Activated T-cell treated with anti-CD3 and anti-CD28 coated beads for 24 hours (primary cell): ENCODE data around the gene CNTF.

Source experiments
- DNase-seq: peaks from one replicate; pipeline ENCODE4 v3.0.0-alpha.2; 2020; ENCODE audit warnings: low read depth

Gene CNTF

DNA sequence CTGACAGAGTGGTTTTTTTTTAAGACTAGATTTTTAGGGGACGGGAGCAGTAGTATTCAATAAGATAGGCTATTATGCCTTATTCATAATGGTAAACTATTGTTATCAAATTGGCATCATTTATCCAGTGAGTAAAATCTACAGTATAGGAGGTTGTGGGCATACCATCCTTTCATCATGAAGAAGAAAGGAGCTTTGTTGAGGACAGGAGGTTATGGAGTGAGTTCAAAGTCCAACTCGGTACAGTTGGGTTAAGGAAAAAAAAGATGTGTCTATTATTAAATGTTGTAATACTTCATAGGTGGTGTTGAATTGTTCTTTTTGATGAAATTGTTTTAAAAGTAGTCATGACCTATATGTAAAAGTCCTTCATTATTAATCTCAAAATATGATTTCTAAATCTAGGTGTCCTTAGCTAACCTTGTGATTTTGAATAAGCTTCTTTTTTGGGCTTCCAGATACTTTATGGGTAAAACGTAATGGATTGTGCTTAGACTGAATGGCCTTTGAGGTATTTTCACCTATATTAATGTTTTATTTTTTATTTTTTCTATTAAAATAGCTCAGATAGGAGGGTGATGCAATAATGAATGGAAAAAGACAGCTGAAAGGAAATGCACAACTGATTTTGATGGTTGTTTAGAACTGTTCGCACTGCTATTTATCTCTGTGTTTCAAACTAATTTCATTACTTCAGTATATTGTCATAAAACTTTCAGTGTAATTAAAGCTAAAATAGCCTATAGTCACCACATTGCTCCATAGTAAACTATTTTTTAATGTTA is 15.3 kb upstream of the CNTF start:
- no peak for DNase-seq

DNA sequence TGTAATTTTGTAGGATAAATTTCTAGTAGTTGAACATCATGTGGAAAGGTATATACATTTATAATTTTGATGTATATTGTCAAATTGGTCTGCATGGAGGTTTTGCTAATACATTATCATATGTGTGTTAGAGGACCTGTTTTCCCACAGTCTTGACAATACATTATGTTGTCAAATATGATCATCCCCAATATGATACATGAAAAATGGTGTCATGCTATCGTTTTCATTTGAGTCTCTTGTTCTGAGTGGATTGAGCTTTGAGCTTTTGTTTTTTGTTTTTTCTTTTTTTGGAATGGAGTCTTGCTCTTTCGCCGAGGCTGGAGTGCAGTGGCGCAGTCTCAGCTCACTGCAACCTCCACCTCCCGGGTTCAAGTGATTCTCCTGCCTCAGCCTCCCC is 14.1 kb upstream of the CNTF start:
- DNase-seq = no peak

DNA sequence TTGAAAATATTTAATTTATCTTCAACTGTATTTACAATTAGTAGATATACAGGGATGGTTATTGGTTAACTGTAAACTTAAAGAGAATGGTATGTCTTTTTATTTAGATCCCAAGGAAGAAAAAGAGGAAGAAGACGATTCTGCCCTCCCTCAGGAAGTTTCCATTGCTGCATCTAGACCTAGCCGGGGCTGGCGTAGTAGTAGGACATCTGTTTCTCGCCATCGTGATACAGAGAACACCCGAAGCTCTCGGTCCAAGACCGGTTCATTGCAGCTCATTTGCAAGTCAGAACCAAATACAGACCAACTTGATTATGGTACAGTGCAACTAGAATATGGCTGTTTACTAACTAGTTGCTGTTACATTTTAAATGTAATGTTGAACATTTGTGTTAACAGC is 12.7 kb upstream of the CNTF start:
- DNase-seq = no peak

DNA sequence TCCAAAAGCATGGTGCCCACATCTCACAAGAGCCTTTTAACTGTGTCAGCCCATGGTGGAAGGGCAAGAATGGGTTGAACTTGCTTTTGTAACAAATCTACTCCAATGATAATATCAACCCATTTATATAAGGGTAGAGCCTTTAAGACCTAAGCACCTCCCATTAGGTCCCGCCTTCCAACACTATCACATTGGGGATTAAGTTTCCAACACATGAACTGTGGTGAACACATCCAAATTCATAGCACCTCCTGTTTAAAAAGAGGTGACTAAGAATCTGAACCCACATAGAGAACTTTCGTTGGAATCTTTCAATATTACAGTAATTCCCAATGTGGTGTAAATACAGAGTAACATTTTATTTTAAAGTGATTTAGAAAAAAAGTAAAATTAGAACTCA is 9.2 kb upstream of the CNTF start:
- DNase-seq = no peak

DNA sequence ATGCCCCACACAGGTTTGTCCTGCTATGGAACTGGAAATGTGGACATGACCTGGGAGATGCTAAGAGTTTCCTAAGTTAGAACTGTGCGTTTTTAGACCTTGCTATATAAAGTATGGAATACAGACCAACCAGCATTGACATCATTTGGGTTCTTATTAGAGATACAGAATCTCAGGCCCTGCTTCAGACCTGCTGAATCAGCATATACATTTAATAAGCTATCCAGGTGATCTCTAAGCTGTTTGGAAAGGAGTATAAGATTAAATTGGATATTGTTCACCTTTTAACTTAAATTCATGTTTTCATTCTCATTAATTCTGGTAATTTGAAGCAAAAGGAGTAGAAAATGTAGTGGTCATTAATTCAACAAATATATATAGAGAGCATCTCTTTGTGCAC is 6.9 kb upstream of the CNTF start:
- DNase-seq = no peak

DNA sequence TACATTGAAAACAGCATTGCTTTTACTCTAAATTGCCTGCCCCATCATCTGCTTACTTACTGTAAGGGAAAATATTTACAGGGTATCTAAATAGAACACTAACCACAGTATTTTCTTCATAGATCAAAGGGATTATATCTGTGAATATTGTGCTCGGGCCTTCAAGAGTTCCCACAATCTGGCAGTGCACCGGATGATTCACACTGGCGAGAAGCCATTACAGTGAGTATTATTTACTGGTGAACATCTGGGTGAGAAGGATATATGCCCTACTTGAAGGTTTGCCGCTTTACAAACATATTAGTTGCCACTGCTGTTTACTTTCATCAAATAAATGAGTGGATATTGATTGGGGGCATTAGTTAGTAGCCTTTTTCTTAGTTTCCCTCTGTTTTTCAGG is 5.9 kb upstream of the CNTF start:
- no peak for DNase-seq

DNA sequence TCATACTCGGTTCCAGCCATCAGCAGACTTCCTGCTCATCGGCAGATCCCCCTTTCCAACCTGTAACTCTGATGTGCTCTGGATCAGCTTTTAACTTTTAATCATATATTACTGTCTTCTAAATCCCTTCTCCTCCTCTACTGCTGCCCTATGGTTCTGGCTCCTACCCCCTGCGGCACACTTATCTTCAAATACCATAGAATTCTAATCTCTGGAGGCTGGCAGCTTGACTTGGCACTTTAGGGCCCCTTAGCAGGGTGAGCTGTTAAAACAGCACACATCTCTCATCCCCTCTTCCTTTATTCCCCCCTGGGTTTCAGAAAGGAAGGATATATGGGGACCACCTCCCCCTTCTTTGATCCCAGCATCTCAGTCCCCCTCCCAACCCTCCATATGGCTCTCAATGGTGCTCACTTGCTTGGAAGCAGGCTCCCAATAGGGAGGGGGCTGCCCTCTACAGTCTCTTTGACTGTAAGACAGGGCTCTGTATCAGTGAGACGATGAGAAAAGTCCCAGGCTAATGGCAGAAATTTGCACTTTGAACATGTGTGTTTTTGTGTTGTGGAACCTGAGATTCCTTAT is 4.4 kb upstream of the CNTF start:
- DNase-seq = no peak

DNA sequence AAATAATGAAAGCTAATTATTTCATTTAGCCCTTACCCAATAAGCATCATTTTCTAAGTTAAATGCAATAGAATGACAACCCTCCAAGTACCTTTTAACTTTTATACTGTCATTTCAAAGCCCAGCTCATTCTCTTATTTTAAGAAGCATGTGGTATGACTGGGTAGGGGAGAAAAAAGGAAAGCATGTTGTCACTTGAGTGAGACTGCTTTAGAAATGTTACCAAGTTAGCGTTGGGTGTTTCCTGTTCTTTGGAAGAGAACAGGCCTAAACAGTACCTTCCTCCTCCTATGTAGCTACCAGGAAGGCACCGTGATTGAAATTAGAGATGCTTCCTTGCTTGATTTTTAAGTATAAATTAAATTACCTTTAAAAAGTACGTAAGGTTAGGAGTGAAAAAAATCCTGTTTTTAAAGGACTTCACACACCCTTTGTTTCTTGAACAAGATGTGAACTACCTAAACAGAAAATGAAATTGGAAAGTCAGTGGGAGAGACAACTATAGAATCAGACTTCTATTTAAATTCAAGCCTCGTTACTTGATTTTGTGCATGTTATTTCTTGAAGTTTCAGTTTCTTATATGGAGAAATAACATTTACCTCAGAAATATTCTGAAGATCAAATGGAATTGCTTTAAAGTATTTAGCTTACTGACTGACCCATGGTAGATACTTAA is 741 bp upstream of the CNTF start:
- no peak for DNase-seq

DNA sequence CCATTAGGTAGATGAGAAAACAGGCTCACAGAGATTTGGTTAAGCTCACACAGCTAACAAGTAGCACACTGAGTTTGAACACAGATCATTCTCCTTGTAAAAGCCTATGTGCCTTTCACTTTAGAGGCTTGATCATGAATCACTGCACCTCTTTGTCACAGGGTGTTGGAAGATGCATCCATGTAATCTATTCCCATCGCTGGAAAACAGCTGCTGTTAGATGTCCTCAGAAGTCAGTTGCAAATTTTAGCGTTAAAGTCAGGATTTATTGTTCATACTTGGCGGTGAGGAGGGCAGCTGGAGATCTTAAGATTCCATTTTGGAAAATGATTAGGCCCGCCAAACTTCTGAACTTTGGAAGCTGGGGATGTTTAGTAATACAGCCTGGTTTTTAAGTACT is 2.6 kb downstream of the CNTF start:
- no peak for DNase-seq

DNA sequence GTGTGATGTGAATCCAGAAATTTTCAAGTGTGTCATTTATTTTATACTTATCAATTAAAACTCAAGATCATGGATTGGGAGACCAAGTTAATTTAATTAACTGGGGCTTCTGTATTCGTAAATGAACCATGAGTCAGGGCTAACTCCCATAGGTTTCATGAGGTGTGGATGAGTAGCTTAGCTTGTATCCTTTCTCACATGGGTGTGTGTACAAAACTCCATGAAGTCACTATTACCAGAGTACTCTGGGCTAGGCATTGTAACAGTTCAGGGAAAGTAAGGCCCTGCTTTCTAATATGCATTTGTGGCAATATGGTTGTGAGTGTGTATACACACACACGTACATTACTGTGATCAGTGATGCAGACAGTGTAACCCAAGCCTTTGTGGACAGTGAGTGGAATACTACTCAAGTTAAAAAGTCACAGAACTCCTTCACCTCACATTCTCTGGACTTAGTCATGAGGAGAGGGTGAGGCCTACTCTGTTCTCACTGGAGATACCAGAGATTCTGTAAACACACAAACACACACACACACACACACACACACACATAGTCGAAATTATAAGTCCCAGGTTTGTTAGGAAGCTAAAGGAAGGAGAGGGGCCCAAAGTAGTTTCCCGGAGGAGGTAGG is 3.5 kb downstream of the CNTF start:
- no peak for DNase-seq

DNA sequence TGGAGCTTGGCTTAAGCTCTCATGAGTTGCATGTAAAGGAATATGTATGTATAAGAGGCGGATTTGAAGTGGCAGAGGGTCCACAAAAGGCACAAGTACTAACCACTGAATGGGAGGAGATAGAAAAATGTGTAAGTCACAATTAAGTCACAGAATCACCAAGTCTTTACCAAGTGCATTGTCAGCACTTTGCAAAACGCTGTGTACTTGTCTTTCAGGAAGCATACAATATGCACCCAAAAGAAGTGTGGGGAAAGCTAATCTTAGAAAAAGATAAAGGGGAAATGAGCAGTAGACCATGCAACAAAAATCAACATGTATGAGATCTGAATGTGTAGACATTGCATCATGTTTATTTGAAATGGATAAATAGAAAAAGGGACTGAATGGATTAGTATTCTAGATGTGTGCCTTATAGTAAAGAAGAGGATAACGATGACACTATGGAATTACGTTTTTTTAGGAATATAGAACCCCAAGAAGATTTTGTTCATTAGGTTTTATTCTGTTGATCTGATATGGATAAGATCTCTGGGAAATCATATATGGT is 4.5 kb downstream of the CNTF start:
- DNase-seq = no peak

DNA sequence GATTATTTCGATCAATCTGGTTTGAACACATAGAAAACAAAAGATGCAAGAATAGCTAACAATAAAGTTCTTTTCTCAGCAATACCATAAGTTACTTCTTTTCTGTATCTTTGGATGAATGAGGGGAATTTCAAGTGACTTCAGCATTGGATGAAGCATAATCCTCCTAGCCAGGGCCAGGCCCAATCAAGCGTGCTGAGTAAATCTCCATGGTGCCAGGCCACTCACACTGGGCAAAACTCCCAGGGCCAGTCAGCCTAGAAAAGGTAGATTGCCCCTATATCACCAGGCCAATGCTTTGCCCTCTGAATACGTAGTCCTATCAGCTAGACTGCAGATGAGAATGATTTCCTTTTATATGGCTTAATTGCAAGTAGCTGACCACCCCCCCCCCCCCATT is 6.0 kb downstream of the CNTF start:
- DNase-seq = no peak

DNA sequence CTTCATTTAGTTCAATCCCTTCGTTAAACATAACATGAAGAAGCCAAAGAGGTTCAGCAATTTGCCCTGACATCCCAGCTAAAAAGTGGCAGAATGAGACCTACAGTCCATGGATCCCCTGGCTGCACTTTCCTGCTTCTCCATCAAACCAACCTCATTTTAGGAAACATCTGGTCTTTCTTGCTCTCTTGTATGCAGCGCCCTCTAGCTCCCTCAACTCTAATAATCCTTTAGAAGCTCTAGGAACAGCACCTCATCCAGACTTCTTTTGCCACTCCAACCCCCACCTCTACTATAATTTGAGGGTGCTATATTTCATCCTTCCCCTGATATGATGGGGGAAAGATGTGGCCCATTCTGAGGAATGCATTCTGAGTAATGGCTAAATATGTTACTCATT is 7.4 kb downstream of the CNTF start:
- DNase-seq = no peak

DNA sequence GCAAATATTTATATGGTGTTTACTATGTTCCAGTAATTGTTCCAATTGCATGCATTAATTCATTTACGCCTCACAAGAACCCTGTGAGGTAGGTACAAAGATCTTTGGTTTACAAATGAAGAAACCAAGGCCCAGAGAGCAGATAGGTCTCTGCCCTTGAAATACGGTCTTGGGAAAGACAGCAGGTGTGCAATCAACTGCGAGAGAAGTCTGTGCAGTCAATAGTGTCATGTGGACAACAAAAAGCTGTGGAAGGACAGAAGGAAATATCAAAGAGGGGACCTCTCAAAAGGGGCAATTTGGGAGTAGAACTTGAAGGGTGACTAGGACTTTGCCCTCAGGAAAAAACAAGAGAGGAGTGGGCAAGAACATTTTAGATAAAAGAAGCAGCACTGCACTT is 8.9 kb downstream of the CNTF start:
- no peak for DNase-seq

DNA sequence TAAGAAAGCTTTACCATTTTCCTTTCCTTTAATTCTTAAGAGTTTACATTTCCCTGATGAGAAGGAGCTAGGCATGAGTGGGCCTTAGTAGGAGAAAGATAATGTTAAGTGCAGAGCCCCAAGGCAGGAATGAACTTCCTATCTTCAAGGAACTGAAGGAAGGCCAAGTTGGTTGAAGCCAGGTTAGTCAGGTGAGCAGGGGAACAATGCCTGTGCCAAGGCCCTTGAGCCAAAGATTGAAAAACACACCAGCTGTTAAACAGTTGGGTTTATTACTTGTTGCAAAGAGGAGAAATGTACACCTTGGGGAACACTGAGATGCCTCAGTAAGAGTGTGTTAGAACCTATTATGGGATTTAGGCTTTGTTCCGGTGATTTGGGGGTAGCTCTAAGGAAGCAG is 10.0 kb downstream of the CNTF start:
- no peak for DNase-seq

DNA sequence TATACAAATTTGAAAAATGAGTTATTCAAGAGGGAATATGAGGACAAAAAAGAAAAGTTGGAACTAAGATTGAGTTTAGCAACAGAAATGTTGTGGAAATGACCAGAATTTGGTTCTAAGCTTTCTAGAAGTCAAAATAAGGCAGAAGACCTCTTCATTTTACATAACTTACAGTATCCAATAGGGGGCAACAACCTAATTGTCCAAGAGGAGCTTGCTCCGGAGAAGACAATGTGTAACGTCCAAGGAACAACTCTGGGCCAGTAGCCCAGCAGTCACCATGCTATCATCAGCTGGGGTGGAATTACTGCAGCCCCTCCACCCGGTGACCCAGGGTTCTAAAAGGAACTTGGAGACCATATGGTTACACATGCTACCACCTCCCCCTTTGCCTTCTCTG is 14.1 kb downstream of the CNTF start:
- DNase-seq = no peak

DNA sequence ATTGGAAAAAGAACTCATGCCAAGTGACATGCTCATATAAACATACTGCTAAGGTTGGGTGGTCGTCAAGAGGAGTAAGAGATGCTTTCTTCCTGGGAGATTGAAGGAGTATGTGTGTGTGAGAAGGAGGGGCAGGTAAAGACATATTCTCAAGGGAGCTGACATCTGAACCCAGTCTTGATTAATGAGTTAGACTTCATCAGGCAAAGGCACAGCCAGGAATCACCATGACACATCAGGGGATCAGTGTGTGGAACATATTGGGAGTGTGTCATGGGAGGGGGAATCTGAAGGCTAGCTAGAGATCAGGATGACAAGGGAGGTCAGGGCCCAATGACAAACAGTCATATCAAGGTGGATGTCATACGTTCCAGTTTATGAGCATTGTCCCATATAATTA is 14.9 kb downstream of the CNTF start:
- no peak for DNase-seq

DNA sequence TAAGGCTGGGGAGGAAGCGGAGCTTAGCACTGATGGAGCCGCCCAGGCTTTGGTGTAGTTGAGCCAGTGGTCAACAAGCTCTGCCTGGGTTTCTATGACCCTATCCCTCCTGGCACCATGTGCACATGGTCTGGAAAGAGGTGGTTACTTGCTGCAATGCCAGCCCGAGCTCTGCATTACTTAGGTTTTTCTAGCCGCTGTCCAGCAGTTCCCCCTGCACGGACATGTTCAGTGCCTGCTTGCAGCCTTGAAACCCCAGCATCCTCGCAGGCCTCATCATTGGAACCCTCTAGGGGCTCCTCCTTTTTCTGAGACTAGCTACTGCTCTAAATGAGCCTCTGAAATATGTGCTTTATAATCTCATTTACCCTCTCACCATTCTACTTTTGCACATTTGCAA is 16.6 kb downstream of the CNTF start:
- DNase-seq = no peak

DNA sequence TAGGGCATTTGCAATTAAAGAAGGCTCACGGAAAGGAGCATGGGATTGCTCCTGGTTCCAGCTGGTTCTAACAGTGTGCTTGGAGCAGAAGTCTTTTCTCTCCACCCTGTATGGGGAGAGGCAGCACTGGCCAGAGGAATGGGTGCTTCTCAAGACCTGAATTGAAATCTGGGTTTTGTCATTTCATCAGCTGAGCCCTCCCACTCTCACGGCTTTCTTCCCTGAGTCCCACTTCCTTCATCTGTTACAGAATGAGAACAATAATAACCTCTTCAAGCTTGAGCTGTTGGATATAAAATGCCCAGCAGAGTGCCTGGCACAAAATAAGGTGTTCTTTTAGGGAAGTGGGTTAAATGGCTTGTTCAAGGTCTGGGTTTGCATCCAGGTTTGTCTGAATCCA is 17.2 kb downstream of the CNTF start:
- no peak for DNase-seq

DNA sequence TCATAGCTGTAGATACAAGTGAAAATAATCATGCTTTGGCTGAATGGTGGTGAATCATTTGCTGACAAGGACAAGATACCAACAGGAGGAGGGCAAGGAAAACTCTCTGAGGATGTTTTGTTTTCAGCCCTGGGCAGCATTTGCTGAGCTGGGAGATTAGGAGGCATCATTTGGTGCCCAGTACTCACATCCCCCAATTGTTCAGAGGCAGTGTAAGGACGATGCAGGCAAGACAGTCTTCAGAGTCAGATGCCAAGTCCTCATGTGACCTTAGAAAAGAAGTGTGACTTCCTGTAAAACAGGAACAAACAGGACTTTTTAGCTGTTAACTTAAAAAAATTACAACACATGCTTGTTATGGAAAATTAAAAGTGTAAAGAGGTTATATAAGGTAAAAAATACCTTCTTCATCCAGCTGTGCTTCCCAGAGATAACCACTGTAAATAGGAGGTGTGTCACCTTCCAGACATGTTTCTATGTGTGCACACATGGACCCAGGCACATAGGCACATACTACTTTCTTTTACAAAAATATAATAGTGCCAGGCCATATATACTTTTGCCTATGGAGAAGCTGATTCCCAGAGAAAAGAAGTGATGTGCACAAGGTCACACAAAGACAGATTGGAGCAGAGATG is 18.0 kb downstream of the CNTF start:
- DNase-seq = no peak

DNA sequence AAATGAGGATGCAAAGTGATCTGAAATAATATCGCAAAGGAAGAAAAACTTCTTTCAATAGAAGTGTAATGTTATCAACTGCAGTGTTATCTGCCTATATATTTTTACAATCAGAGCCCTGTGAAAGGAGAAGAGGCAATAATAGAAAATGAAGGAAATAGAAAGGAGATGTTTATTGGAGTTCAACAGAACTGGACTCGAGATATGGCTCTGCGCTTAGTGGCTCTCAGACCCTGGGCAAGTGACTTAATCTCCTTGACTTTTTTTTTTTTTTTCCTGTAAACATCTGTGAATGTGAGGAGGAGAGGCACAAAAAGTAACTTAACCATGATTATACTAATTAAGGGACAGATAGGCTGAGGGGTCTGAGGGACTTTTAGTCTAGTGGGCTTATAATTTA is 18.9 kb downstream of the CNTF start:
- DNase-seq = no peak

DNA sequence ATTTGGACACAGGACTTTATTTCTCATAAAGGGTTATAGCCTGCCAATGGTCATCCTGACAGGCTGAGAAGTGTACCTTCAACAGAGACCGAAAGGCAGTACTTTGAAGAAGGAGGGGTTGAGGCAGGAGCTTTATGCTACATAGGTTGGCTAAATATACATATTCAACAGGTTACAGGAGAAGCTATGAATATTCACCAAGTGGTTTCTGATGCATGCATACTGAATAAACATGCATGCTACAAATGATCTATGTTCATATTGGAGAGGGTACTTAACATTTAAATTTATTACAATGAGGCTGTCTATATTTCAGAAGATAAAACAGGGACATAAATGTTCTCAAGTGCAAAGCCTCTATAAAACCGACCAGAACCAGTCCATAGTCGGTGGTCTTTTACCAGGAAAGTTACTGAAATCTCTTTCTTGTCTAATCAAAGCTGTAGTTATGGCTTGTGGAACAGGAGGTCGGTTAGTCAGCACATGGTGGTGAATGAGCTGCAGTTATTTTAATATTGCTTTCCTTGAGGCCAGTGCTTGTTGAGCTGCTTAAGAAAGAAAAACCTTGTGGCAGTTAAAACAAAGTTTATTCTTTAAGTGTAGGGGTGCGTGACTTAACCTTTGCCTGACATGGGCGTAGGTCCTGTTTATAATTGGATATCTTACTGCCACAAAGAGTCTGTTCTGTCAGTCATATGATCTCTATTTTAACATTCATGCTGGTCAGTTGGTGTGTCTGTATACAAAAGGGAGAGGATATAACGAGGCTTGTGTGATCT is 19.5 kb downstream of the CNTF start:
- no peak for DNase-seq
